Mucosa of gallbladder (tissue), 1 donor: Measurements from ENCODE around the gene YIF1A. TPM values are rescaled to one million over a fixed set of nuclear protein-coding genes. Genes with fewer than 3 reads are reported as not detected.
"Not testable (repeated sequence)": the region's sequence is repeated elsewhere in the genome, so short reads cannot be mapped to it uniquely, and the experiment has no call there.

Experiments
- DNase-seq: peaks from one replicate; pipeline ENCODE4 v3.0.0-alpha.2; 2020; ENCODE audit warnings: low spot score
- total RNA-seq: library from RNA; stranded (reverse); gene quantifications from one replicate; pipeline ENCODE4 v1.2.1, GENCODE V29; 2021
- donor health status: DM: no; HTN: no; CAD: no.

Gene YIF1A
- total RNA-seq, 1 donor from 2014 or later, result 103 TPM

DNA sequence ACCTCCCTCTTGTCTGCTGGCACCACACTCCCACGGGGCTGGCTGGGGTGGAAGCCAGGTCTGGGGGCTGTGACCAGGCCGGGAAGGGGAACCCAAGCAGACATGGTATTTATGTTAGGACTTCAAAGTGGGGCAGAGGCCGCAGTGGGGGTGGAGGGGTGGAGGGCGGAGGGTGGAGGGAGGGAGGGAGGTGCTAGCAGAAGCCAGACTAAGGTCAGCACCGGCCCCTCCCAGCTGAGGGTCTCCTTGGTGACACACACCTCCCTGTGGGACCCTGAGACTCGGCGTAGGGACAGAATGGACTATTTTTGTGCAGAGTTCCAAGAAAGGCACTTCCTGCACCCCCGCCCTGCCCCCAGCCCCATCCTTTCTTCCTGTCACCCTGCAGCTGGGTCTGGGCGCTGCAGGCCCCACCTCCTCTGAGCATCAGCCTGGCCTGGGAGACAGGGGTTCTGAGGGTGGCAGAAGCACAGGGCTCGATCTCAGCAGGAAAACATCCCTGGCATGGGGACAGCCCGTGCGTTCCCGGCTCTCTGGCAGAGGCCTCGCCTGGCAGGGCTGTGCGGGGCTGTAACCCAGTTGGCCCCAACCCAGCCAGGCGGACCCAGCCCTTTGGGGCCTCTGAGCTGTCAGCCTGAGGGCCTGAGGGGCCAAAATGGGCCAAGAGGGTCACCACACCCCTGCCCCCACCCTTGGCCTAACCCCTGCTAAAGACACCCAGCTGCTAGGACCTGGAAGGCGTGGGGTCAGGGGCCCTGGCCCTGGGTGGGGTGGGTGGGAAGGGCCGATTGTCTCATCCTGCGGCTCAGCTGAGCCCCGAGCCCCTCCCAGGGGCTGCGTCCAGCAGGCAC is 37.5 kb upstream of the YIF1A start:
- no peak for DNase-seq

GRCh38 chr11:66325263-66325671 is 36.3 kb upstream of the YIF1A start:
- no peak for DNase-seq

DNA sequence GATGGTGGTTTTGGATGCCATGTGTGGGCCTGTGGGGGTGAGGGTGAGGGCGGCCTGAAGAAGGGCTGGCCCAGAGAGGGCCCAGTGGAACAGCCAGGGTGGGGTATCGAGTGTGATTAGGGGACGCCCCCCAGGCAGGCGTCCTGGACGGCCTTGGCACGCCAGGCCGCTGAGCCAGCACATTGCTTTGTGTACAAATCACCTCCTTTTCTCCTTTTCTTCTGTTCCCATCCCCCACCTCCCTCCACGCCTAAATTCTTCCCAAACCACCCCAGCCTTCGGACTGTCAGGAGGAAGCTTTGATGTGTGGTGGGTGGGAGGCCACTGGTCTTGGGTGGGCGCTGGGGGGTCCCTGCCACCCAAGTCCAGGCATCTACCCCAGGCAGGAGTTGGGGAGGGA is 35.7 kb upstream of the YIF1A start:
- DNase-seq, result no peak

- DNase-seq, result no peak
Measured at GRCh38 chr11:66323684-66324083, 34.7 kb upstream of the YIF1A start.

GRCh38 chr11:66322732-66323427 is 33.9 kb upstream of the YIF1A start:
- no peak for DNase-seq

- no peak for DNase-seq
Measured at GRCh38 chr11:66321606-66322005, 32.7 kb upstream of the YIF1A start.

GRCh38 chr11:66320748-66321147 is 31.8 kb upstream of the YIF1A start:
- DNase-seq, result not testable (repeated sequence)

DNA sequence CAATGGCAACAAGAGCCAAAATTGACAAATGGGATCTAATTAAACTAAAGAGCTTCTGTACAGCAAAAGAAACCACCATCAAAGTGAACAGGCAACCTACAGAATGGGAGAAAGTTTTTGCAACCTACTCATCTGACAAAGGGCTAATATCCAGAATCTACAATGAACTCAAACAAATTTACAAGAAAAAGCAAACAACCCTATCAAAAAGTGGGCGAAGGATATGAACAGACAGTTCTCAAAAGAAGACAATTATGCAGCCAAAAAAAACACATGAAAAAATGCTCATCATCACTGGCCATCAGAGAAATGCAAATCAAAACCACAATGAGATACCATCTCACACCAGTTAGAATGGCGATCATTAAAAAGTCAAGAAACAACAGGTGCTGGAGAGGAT is 31.3 kb upstream of the YIF1A start:
- DNase-seq, result not testable (repeated sequence)

DNA sequence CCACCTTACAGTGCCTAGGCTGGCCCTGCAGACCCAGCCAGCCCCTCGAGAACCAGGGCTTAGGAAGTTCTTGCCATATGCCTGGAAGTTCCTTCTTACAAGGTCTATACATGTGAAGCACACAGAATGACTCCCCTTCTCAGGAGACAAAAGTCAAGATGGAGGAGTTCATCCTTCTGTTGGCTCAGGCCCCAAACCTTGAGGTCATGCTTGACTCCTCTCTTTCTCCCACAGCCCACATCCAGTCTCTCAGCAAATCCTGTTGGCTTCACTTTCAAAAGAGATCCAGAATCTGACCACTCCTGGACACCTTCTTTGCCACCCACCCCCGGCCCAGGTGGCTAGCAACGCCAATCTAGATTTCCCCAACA is 29.6 kb upstream of the YIF1A start:
- no peak for DNase-seq

DNA sequence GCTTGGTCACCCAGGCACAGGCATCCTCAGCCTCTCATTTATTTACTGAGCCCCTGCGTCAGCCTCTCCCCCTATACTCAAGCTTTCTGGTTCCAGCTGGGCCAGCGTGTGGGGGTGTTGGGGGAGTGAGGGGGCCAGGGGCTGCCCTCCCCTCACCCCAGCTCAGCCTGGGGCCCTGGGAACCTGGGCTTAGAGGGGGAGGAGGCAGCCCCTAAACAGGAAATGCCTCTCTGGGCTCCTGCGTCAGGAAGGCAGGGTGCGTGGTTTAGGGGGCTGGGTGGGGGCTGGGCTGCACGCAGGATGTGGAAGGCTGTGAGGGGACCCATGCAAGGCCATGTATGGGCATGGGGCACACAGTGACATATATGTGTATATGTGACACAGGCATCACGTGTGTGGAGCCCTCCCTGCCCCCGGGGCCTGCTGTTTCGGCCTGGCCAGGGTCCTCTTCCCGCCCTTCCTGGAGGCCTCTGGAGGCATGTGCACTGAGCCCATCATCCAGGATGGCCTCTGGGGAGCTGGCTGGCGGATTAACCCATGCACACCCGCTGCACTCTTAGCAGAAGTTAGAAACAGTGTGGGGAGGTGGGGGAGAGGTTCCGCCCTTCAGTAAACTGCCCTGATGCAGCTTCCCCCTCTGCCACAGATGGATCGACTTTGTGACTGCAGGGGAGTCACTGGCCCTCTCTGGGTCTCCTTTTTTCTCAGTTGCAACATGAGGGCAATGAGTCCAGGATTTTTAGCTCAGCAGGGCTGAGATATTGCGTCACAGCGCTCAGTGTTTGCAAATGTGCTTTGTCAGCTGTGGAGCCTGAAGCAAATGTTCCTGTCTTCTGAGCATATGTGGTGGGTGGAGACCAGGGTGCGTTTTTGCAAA is 29.0 kb upstream of the YIF1A start:
- DNase-seq, result peak; percentile 64

GRCh38 chr11:66317322-66317722 is 28.4 kb upstream of the YIF1A start:
- DNase-seq, result peak; percentile 37

GRCh38 chr11:66316849-66317251 is 27.9 kb upstream of the YIF1A start, which contains the start of gene CD248:
TSS of gene CD248 (minus strand) at chr11:66317044. CDS start at chr11:66317027, 17 bp downstream.
- peak; percentile 58 for DNase-seq

DNA sequence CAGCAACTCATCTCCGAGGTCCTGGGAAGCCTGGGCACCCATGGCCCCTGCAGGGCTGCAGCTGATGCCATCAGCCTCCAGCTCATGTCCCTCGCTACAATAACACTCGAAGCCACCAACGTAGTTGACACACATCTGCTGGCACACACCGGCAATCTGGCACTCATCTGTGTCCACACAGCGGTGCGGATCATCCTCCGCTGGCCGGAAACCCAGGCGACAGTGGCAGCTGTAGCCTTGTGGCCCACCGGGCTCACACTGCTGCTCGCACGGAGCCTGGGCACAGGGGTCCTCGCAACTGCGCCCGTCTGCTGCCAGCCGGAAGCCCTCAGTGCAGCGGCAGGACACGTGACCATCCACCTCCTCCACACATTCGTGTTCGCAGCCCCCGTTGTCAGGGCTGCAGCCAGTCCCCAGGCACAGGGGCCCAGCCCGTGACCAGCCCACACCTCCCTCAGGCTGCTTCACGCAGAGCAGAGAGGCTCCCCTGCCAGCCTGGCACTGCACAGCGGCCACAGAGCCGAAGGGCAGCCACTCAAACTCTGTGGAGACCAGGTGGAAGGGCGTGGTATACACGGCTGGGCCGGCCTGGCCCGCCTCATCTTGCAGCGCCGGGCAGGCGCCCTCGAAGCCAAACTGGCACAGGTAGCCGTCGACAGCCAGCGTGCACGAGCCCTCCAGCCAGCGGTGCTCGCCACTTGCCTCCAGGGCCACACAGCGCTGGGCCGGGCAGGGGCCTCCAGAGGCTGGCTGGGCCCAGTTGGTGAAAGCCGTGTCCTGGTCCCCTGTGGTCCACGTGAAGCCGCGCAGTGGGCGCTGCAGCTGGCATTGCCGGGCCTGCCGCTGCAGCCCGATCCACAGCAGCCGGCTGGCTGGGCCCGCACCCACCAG is 27.2 kb upstream of the YIF1A start:
- DNase-seq, result no peak

- no peak for DNase-seq
Measured at GRCh38 chr11:66315498-66315885, 26.5 kb upstream of the YIF1A start.

DNA sequence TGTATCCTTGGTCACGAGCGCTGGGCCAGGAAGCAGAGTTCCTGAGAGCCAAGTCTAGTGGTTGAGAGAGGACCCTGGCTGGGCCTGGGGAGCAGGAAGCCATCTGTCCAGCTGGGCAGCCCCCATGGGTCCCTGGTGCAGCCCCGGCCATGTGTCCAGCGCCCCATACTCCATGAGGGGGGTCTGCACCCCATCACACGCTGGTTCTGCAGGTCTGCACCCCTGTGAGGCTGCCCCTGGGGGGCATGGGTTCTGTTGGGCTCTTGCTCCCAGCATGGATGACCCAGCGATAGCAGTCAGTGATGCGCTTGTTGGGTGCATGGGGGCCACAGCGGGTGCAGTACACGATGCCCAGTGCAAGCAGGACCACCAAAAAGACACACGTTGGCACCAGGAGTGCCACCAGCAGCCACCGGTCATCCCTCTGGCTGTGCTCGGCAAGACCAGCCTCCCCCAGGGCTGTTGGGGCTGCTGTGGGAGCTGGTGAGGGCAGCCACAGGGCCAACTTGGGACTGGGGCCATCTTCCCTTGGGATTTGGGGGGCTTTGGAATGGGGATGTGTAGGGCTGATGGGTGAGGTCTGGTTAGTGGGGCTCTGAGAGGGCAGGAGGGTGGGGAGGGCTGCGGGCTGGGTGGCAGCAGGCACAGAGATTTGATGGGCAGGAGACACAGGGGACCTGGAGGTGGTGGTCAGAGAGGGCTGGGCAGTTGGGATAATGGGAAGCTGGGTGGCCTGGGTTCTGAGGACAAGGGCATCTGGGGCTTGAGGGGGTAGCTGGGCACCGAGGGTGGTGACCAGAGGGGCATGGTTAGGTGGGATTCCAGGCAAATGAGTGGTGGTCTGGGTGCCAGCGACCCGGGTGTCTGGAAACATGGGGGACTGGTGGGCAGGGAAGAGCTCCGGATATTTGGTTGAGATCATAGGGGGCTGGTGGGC is 25.9 kb upstream of the YIF1A start:
- DNase-seq, result no peak

GRCh38 chr11:66314186-66314501 is 25.2 kb upstream of the YIF1A start:
- DNase-seq, result no peak

GRCh38 chr11:66313321-66314185 is 24.6 kb upstream of the YIF1A start:
- no peak for DNase-seq

DNA sequence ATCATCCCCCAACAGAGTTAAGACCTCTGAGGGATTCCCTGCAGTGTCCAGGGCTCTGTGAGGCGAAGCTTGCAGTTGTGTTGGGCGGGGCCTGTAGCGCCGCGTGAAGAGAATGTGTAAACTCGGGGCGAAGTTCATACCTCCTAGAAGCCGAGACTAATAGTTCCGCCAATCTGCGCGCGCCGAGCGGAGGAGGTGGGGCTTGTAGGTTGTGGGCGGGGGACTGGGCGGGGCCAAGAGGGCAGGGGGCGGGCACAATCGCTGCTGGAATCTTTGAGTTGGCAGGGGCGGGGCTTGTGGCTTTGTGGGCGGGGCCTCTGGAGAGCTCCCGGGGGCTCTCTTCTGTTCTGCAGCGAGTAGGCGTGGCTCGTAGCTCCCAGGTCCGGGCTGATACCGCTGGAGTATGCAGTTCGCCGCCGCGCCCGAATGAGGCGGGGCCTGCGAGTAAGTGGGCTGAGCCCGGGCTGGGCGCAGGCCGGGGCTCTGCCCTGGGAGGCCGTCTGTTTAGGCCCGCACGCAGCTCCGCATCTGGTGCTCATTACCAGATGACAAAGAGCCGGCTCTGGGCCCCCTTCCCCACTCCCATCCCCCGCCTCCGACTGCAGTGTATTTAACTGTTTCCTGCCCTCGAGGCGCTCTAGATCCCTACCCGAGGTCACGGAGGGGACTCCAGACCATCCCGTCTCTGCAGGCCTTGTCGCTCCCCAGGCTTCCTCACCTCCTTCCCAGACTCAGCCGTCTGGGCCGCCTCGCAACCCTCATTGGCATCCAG is 23.8 kb upstream of the YIF1A start:
- DNase-seq, result peak; percentile 100
